Bronchial epithelial cell (primary cell): Measurements from ENCODE around the gene PTPMT1. TPM values are rescaled to one million over a fixed set of nuclear protein-coding genes. Genes with fewer than 3 reads are reported as not detected.

Experiments
- DNase-seq: peaks from one replicate; pipeline ENCODE4 v3.0.0-alpha.2; 2010; ENCODE audit warnings: low read depth
- FAIRE-seq: peaks from 2 replicates; lab custom pipeline; 2011; peaks lifted over from hg19 to GRCh38; lab: Jason Lieb, UNC
- H3K27me3 ChIP-seq: 2 replicates; pipeline ENCODE4 v1.5.1; 2011; ENCODE audit warnings: low read length; ENCODE audit not compliant: control insufficient read depth, insufficient read depth
- H3K36me3 ChIP-seq: 2 replicates; pipeline ENCODE4 v1.5.1; 2011; ENCODE audit warnings: low read length; ENCODE audit not compliant: control insufficient read depth, insufficient read depth
- H3K4me3 ChIP-seq: 2 replicates; pipeline ENCODE4 v1.5.1; 2011; ENCODE audit warnings: mild to moderate bottlenecking, low read depth, low read length, control low read depth
- total RNA-seq: library from RNA; depleted of rRNA; stranded (reverse); fragments of >200 nt; gene quantifications from 2 replicates; pipeline ENCODE4 v1.2.1, GENCODE V29; 2014
- TF ChIP-seq, protein P1 (sequence below): IDR thresholded peaks from 2 replicates; pipeline ENCODE4 v1.5.1; 2011; ENCODE audit warnings: mild to moderate bottlenecking, moderate library complexity, low read length, control low read depth, inconsistent platforms; ENCODE audit not compliant: insufficient read depth, severe bottlenecking

PTPMT1 gene
- total RNA-seq, 1 donor from 2014 or later = 147 TPM

DNA sequence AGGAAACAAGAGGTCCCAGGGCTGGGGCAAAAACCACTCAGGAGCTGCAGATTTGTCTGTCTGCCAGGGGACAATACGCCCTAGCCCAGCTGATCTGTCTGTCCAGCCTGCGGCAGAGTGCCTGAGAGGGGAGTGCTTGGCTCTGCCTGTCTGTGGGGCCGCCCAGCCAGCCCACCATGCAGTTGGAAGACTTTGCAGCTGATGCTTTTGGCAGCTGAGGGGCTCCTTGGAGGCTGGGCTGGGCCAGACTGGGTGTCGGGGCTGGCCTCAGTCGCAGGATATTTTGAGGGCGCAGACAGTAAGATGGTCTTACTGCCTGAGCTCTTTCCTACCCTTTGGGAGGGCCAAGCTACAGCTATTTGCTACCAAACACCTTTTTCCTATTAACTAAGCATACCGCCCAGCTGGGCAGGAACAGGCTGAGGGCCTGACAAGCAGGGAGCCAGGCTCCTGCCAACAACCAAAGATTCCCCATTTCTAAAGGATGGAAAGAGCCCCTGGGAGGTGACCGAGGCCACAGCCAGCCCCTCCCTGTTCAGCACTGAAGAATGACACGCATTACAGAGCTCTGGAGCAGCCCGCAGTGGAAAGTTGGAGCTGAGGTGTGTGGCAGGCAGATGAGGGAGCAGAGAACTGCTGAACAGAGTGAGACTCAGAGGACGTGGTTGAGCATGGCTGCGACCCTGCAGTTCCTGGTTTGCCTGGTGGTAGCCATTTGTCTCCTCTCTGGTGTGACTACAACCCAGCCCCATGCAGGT is 20.9 kb downstream of the PTPMT1 start, which contains the start of gene FAM180B:
Gene FAM180B (plus strand): TSS at position 581 of the 758 bp plus-strand sequence. CDS start 91 bp downstream, at position 672.
- Histone ChIP-seq H3K27me3 (peaks cover 6% of the 10 kb centered on the region), H3K36me3 (peaks cover 19% of the 10 kb centered on the region), H3K4me3 (no peak within 1 kb of the TSS)
- no peak for DNase-seq
- TF ChIP-seq, protein P1, sequence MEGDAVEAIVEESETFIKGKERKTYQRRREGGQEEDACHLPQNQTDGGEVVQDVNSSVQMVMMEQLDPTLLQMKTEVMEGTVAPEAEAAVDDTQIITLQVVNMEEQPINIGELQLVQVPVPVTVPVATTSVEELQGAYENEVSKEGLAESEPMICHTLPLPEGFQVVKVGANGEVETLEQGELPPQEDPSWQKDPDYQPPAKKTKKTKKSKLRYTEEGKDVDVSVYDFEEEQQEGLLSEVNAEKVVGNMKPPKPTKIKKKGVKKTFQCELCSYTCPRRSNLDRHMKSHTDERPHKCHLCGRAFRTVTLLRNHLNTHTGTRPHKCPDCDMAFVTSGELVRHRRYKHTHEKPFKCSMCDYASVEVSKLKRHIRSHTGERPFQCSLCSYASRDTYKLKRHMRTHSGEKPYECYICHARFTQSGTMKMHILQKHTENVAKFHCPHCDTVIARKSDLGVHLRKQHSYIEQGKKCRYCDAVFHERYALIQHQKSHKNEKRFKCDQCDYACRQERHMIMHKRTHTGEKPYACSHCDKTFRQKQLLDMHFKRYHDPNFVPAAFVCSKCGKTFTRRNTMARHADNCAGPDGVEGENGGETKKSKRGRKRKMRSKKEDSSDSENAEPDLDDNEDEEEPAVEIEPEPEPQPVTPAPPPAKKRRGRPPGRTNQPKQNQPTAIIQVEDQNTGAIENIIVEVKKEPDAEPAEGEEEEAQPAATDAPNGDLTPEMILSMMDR = no peak
- no peak for FAIRE-seq

- Histone ChIP-seq H3K4me3 (no peak overlapping the region), H3K27me3 (peaks cover 8% of the 10 kb centered on the region), H3K36me3 (peaks cover 14% of the 10 kb centered on the region)
- DNase-seq = no peak
- FAIRE-seq = no peak
- TF ChIP-seq, protein P1 = no peak
Observed at GRCh38 chr11:47587039-47587716, 21.8 kb downstream of the PTPMT1 start.

DNA sequence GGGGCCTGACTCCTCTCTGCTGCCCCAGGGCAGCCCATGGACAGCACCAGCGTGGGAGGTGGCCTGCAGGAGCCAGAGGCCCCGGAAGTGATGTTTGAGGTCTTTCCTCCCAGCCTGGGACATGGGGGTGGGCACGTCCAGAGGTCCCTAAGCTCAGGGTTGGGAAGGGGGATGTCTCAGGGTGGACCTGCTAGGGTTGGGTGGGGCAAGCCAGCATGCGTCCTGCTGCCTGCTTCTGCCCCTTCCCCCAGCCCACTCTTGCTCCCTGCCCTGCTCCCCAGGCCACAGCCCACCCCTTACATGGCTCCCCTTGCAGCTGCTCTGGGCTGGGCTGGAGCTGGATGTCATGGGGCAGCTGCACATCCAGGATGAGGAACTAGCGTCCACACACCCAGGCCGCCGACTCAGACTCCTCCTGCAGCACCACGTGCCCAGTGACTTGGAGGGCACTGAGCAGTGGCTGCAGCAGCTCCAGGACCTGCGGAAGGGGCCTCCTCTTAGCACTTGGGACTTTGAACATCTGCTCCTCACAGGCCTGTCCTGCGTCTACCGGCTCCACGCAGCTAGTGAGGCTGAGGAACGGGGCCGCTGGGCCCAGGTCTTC is 22.4 kb downstream of the PTPMT1 start:
- H3K36me3 ChIP-seq = peaks cover 10% of the 10 kb centered on the region
- TF ChIP-seq, protein P1 = no peak
- peaks cover 13% of the 10 kb centered on the region for H3K27me3 ChIP-seq
- no peak for DNase-seq
- H3K4me3 ChIP-seq = no peak overlapping the region
- no peak for FAIRE-seq

DNA sequence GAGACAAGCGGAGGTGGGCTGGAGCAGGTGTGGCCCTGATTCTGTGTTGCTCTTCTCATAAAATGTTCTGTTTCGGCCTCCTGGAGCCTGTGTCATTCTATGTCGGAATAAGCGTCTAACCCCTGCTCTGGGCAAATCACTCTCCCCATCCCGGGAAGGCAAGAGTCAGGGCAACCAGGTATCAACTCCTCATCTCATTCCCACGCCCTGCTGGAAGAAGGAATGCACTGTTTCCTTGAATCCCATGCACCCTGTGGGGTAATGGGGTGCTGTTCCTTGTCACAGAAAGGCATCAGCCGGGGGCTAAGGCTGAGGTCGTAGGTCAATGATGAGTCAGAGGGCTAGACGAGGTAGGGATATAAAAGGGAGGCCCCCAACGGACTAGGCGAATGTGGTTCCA is 23.7 kb downstream of the PTPMT1 start:
- H3K27me3 ChIP-seq = peaks cover 25% of the 10 kb centered on the region
- FAIRE-seq (no peak), DNase-seq (no peak)
- H3K4me3 ChIP-seq = no peak overlapping the region
- H3K36me3 ChIP-seq = no peaks in the 10 kb centered on the region
- TF ChIP-seq, protein P1 = no peak

GRCh38 chr11:47589584-47589976 is 24.2 kb downstream of the PTPMT1 start:
- no peak for DNase-seq
- H3K27me3 ChIP-seq = peaks cover 28% of the 10 kb centered on the region
- H3K4me3 ChIP-seq = peak overlapping the region; percentile 18
- FAIRE-seq = no peak
- no peaks in the 10 kb centered on the region for H3K36me3 ChIP-seq
- TF ChIP-seq, protein P1 = no peak
